NCI-H1105 (cell line): ENCODE measurements around the gene LRRD1.
"Not testable (repeated sequence)": the region's sequence is repeated elsewhere in the genome, so short reads cannot be mapped to it uniquely, and the experiment has no call there.

ENCODE experiments used
- DNase-seq: peaks from one replicate; lab custom pipeline; 2025; lab: John Stamatoyannopoulos, UW

Gene LRRD1

DNA sequence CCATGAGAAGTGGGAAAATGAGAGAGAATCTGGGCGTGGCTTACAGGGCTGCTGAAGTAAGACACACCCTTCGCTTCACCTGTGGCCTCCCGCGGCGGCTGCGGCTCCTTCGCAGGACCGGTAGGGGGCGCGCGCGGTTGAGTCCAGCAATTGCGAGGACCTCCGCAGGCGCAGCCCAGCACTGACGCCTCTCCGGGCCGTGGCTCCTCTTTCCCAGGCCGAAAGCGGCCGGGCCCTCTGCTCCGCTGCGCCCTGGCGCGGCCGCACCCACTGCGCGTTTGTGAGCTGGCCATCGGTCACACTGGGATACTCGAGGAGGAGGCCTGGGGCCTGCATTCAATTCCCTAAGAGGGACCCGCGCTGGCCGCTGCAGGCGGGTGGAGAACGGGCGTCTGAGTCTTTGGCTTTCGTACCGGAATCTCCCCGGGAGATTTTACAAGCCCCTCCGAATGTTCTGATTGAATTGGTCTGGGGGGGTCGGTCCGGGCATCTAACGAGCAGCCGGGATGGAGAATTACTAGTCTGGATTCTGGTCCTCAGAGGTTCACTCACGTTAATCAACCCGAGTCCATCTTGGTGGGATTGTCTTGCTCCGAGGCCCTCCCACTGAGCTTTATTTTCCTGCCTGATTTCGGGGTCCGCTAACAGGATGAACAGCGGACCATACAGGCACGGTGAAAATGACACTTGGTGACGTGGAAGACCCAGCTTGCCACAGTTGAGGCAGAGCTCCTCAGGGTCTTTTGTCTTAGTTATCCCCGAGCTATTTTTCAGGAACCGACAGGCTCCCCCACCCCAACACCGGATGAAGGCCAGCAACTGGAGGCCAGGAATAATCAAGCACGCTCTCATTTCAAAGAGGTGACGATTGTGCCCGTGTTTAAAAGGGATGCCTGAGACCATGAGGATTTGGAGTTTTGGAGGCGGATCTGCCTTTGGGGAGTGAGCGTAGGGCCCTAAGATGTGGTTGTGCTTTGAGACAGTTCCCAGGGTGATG, at the start of gene LRRD1:
LRRD1 (minus strand) TSS at position 215 of the 997 bp plus-strand sequence. CDS start 13,940 bp downstream, outside the sequence.
- no peak for DNase-seq

DNA sequence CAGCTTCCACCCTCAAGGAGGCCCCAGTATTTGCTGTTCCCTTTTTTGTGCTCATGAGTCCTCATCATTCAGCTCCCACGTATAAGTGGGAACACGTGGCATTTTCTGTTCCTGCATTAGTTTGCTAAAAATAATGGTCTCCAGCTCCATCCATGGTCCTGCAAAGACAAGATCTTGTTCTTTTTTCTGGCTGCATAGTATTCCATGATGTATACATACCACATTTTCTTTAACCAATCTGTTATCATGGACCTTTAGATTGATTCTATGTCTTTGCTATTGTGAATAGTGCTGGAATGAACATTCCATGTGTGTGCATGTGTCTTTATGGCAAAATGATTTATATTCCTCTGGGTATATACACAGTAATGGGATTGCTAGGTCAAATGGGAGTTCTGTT, 49.8 kb upstream of the LRRD1 start:
- DNase-seq = no peak

DNA sequence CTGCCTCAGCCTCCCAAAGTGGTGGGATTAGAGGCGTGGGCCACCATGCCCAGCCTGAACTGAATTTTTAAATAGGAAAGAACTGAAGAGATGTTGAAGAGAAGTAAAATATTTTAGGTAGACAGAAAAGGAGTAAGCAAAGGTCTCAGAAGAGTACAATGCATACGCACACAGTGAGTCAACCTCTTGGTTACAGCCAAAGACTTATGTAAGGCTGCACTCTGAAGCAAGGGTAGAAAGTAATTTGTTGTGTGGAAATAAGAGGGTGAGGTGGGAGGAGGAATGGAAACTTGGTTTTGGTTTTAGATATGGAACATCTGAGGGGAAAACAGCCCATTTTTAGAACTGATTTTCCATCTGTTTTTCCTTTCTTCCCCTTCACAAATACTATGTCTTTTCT, 49.2 kb upstream of the LRRD1 start:
- DNase-seq = no peak

DNA sequence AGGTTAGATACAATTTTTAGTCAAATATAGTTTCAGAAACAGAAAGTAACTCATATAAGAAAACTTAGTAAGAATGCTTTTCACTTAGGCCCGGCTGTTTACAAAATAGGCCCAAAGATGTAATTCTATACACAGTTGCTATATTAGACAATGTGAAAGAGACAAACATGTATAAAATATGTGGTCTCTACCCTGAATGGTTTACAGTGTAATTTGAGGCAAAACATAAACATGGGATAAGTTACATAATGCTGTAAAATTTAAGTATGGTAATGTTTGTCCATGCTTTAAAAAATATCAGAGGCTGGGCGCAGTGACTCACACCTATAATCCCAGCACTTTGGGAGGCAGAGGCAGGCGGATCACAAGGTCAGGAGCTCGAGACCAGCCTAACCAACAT, 48.0 kb upstream of the LRRD1 start:
- no peak for DNase-seq

DNA sequence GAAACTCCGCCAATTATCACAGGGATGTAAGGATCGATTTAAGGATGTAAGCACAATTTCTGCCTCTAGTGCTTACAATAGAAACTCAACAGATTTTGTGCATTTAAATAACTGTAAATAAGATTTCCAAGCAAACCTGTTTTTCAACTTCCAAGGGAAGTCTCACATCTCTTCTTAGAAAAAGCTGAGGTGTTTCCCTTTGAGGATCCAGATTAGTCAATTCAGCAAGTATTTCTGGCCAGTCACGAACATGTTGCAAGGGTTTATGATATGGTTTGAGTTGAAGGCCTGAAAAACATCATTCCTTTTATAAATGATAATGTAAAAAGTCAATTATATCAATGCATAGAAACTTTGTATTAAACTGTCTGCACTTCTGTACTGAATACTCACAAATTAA, 42.8 kb upstream of the LRRD1 start:
- DNase-seq = no peak

DNA sequence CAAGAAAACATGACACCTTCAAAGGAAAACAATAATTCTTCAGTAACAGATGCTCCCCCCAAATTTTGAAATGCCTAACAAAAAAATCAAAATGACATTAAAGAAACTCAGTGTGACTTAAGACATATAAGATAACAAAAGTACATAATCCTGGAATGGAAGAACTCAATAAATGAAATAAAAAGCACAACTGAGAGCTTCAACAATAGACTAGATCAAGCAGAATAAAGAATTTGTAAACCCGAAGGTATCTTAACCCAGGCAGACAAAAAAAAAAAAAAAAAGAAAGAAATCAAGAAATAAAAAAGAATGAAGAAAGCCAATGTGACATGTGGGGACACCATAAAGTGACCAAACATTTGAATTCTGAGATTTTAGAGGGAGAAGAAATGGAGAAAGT, 27.7 kb upstream of the LRRD1 start:
- DNase-seq = no peak

- DNase-seq = no peak
Observed at GRCh38 chr7:92205987-92206386, 27.0 kb upstream of the LRRD1 start.

- DNase-seq = no peak
Observed at GRCh38 chr7:92200791-92201190, 21.8 kb upstream of the LRRD1 start.

DNA sequence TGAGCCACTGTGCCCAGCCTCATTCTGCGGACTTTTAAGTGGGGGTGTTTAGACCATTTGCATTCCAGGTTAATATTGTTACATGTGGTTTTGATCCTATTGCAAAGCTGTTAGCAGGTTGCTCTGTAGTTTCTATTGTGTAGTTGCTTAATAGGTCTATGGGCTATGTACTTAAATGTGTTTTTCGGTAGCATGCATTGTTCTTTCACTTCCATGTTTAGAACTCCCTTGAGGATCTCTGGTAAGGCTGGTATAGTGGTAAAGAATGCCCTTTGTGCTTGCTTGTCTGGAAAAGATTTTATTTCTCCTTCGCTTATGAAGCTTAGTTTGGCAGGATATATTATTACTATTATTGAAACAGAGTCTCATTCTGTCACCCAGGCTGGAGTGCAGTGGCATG, 13.4 kb upstream of the LRRD1 start:
- no peak for DNase-seq

- DNase-seq = not testable (repeated sequence)
Observed at GRCh38 chr7:92189246-92189645, 10.3 kb upstream of the LRRD1 start.

- not testable (repeated sequence) for DNase-seq
Observed at GRCh38 chr7:92184294-92184693, 5.4 kb upstream of the LRRD1 start.

DNA sequence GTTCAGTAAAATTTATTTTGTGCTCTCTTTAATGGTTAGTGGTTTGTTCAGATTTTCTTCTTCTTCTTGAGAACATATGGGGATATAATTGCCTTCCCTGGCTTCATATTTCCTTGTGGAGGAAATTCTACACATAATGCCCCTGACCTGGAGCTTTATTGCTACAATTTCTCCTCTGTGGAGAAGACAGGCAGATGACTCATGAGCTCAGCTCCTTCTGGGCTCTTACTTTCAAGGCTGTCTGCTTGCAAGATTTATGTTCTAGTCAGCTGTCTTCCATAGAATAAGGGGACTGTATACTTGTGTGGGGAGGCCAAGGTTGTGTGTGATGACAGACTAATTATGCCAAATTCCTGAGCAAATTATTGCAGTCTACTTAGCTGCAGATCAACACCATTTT, 1.6 kb downstream of the LRRD1 start:
- no peak for DNase-seq

DNA sequence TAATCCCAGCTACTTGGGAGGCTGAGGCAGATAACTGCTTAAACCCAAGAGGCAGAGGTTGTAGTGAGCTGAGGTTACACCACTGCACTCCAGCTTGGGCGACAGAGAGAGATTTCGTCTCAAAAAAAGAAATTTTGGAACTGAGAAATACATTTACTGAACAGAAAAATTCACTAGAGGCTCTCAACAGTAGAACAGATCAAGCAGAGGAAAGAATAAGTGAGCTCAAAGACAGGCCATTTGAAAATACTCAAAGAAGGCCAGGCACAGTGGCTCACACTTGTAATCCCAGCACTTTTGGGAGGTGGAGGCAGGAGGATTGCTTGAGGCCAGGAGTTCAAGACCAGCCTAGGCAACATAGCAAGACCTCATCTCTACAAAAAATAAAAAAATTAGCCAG, 9.4 kb downstream of the LRRD1 start:
- not testable (repeated sequence) for DNase-seq

DNA sequence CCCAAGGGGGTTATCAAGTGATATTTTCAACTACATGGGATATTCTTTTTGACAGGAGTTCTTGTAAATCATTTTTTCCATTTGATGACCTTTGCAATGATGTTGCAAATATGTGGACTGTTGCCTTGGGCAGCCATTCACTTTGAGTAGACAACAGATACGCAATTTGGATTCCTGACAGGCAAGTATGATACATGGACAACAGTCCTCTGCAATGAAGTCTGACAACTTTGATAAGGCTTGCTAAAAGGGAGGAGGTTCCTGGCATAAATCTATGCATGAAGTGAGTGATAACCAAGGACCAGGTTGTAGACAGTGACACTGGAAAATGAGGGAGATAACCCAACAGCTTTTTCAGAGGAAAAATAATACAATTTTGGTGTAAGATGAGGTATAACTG, 17.7 kb downstream of the LRRD1 start:
- DNase-seq = no peak

GRCh38 chr7:92158660-92159575, 20.0 kb downstream of the LRRD1 start:
- DNase-seq = no peak

- DNase-seq = no peak
Observed at GRCh38 chr7:92156990-92157389, 22.0 kb downstream of the LRRD1 start.

GRCh38 chr7:92155108-92155739, 23.7 kb downstream of the LRRD1 start:
- no peak for DNase-seq

- DNase-seq = no peak
Observed at GRCh38 chr7:92150450-92151017, 28.4 kb downstream of the LRRD1 start.

- no peak for DNase-seq
Observed at GRCh38 chr7:92149736-92150239, 29.2 kb downstream of the LRRD1 start.

DNA sequence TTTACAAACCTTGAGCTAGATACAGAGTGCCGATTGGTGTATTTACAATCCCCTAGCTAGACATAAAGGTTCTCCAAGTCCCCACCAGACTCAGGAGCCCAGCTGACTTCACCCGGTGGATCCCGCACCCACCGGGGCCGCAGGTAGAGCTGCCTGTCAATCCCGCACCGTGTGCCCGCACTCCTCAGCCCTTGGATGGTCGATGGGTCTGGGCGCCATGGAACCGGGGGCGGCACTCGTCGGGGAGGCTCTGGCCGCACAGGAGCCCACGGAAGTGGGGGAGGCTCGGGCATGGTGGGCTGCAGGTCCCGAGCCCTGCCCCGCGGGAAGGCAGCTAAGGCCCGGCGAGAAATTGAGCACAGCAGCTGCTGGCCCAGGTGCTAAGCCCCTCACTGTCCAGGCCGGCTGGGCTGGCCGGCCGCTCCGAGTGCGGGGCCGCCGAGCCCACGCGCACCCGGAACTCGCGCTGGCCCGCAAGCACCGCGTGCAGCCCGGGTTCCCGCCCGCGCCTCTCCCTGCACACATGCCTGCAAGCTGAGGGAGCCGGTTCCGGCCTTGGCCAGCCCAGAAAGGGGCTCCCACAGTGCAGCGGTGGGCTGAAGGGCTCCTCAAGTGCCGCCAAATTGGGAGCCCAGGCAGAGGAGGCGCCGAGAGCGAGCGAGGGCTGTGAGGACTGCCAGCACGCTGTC, 35.6 kb downstream of the LRRD1 start:
- not testable (repeated sequence) for DNase-seq

DNA sequence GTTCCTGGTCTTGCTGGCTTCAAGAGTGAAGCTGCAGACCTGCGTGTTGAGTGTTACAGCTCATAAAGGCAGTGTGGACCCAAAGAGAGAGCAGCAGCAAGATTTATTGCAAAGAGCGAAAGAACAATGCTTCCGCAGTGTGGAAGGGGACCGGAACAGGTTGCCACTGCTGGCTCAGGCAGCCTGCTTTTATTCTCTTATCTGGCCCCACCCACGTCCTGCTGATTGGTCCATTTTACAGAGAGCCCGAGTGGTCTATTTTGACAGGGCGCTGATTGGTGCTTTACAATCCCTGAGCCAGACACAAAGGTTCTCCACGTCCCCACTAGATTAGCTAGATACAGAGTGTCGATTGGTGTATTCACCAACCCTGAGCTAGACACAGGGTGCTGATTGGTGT, 36.2 kb downstream of the LRRD1 start:
- not testable (repeated sequence) for DNase-seq
